GM18909 (cell line): ENCODE results near the gene SRC.

Source experiments
- ATAC-seq: cut with Tn5 transposase; IDR thresholded peaks from one replicate; pipeline ENCODE4 v1.9.1; 2021; ENCODE audit warnings: mild to moderate bottlenecking; ENCODE audit not compliant: unreplicated experiment, poor library complexity

SRC gene

DNA sequence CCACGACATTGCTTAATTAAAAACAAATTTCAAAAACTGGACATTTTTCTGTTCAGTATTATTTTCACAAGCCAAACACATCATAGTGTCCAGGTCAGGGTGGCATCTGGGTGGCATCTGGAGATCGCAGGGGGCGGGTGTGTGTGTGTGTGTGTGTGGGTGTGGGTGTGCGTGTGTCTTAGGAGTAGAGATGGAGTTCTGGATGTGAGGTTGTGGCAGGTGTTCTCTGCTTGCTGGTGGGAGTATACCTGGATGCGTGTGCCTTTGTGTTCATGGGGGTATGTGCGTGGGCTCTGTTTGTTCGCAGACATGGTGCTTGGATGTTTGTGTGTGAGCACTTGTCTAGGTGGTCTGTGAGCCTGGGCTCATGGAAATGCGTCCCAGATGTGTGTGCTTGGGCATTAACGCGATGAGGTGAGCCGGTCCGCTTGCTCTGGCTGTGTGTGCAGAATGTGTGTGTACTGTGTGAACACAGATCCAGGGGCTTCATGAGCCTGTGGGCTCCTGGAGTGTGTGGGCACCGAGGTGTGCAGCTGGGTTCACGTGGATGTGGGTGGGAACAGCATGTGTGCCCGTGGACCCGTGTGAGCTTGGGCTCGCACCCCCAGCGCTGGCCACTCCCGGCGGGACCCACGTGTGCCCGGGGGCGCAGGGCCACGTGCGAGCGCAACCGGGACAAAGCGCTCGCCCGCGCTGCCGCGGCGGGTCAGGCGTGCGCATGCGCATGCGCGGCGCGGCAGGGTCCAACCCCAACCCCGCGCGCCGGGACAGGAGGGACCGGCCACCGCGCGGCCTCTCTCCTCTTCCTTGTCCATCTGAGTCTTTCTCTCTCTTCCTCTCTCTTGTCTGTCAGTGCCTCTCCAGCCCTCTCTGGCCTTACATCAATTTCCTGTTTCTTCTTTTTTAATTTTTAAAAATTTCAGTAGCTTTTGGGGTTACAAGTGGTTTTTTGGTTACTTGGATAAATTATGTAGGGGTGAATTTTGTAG lies 60.4 kb downstream of the SRC start:
- no peak for ATAC-seq

GRCh38 chr20:37407019-37407566 lies 61.2 kb downstream of the SRC start:
- no peak for ATAC-seq

GRCh38 chr20:37407573-37408002 lies 61.6 kb downstream of the SRC start:
- ATAC-seq, result no peak

- ATAC-seq, result no peak
Measured at GRCh38 chr20:37408302-37409193, 62.6 kb downstream of the SRC start.

GRCh38 chr20:37411408-37412219 lies 65.7 kb downstream of the SRC start:
- no peak for ATAC-seq

- no peak for ATAC-seq
Measured at GRCh38 chr20:37413023-37413334, 67.0 kb downstream of the SRC start.

DNA sequence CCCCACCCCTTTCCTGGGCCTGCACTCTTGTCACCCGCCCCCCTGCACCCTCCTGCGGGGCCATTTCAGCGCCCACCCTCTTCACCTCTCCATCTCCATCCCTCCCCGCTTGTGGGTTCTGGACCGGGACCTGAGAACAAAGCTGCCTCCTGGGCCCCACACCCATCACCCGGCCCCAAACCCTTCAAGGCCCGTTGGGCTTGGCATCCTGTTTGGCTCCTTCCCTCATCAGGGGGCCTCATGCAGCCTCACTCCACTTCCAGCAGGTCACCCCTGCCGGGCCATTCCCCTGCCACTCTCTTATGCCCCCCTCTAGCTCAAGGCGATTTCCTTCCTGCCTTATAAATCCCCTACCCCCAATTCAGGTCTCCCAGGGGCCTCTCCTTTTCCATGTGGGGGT lies 67.4 kb downstream of the SRC start:
- ATAC-seq, result no peak

- ATAC-seq, result no peak
Measured at GRCh38 chr20:37414224-37415035, 68.5 kb downstream of the SRC start.

- ATAC-seq, result no peak
Measured at GRCh38 chr20:37415118-37416085, 69.5 kb downstream of the SRC start.

DNA sequence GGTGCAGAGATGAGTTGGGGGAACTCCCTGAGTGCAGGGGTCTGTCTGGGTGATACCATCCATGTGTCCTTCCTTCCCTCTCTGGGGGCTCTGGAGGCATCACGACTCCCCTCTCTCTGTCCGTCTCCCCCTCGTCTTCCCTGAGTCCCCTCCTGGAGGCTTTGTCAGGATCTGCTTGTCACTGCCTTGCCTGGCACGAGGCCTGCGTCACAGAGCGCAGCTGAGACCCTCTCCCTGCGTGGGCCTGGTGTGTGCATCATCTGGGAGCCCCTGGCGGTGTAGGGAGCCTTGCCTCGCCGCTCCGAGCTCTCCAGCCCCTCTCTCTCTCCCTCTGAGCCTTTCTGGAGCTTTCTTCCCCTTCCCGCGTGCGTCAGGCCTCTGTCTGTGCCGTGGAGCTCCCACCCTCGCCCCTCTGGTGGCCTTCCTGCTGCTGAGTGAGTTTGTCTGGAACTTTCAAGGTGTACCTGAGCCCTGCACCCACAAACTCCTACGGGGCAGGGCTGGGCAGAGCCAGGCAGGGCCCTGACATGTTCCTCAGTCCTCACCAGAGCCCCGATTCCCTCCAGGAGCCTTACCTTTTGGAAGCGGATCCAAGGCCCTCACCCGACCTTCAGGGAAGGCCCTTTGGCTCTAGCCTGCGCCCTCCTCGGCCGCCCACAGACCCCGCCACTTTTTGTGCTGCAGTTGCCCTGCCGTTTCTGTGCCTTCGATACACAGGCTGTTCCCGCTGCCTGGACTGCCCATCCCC lies 70.3 kb downstream of the SRC start:
- ATAC-seq, result no peak

DNA sequence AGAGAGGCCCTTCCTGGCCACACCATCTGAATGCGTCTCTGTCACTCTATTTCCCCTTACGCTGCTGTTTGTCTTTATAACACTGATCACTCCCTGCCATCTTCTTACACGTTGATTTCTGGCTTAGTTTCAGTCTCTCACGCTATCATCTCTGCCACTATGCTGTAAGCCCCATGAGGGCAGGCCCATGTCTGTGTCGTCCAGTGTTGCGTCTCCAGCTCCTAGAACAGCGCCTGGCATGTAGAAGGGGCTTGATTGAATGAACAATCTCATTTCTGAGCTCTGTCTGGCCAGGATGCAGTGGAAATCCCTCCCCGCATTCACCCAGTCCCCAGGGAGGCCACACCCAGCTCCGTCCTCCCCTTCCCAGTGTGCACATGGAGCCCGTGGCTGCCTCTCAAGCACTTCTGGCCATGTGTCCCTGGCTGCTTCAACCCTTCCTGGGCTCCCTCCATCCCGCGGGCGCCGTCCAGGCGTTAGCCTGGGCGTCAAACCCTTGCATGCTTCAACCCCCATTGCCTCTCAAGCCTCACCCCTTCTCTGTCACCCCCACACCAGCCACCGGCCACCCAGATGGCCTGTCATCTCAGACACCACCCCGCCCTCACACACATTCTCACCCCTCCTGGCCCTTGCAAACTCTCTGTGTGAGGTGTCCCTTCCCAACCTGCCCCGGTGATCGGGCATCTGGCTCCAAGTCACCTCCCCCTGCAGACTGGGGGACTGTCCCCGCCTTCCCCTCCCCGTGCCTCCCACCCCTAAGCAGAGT lies 71.1 kb downstream of the SRC start:
- no peak for ATAC-seq

DNA sequence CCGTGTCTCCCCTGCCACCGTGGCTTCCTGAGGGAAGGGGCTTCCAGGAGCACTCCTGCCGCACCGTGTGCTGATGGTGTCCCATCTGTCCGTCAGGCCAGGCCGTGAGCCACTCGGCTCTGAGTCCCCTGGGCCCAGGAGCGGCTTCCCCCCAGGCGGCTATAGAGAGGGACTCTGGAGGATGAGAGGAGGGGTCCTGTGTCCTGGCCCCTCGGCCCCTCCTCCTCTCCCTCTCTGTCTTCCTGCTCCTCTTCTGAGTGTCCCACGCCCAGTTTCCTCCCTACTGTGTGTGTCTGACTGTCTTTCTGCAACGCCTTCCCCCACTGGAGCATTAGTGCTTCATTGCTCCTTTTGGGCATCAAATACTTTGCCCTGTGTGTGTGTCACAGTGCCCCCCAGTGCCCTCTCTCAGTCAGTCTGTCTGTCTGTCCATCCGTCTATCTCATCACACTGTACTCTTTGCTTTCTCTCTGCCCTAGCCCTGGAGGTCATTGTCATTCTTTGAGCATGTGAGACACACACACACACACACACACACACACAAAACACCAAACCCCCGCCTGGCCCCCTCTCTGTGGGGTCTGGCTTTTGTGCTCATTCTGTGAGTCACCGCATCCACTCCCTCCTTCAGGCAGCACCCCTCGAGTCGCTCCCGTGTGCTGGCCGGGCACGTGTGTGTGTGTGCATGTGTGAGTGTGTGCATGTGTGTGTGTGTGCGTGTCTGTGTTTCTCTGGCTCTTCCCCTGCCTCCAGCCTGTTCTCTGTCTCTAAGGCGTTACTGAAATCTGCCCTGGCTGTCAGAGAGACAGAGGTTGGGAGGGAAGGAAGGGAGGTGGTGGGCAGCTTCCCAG lies 71.9 kb downstream of the SRC start:
- ATAC-seq, result no peak

GRCh38 chr20:37418591-37419109 lies 72.7 kb downstream of the SRC start:
- no peak for ATAC-seq

DNA sequence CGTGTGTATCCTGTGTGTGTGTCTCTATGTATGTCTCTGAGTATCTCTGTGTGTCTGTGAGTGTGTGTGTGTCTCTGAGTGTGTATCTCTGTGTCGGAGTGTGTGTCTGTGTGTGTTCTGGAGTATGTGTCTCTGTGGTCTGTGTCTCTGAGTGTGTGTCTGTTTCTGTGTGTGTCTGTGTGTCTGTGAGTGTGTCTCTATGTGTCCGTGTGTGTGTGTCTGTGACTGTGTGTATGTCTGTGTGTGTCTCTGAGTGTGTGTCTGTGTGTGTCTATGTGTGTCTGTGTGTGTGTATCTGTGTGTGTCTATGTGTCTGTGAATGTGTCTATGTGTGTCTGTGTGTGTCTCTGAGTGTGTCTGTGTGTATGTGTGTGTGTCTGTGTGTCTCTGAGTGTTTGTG lies 73.4 kb downstream of the SRC start:
- no peak for ATAC-seq

GRCh38 chr20:37419774-37420542 lies 74.0 kb downstream of the SRC start:
- no peak for ATAC-seq
